Measurements from ENCODE around the gene APOLD1.
A peak's percentile ranks its signal among the peaks of the same experiment; 100 is the strongest.
"Not testable (repeated sequence)": the region's sequence is repeated elsewhere in the genome, so short reads cannot be mapped to it uniquely, and the experiment has no call there.

The APOLD1 gene

GRCh38 chr12:12786706-12787601 lies 1.5 kb downstream of the APOLD1 start:
- peak; percentile 74 for DNase-seq

- no peak for DNase-seq
These were observed 2.7 kb downstream of the APOLD1 start for GRCh38 chr12:12788131-12788530.

- DNase-seq = peak; percentile 69
These were observed 3.4 kb downstream of the APOLD1 start for GRCh38 chr12:12788675-12789368.

GRCh38 chr12:12790956-12791355 lies 5.5 kb downstream of the APOLD1 start:
- DNase-seq = no peak

- DNase-seq = peak; percentile 7
These were observed 6.4 kb downstream of the APOLD1 start for GRCh38 chr12:12791756-12792369.

- no peak for DNase-seq
These were observed 7.0 kb downstream of the APOLD1 start for GRCh38 chr12:12792421-12792820.

GRCh38 chr12:12794686-12795085 lies 9.2 kb downstream of the APOLD1 start:
- DNase-seq = no peak

- no peak for DNase-seq
These were observed 10.7 kb downstream of the APOLD1 start for GRCh38 chr12:12796171-12796570.

GRCh38 chr12:12796928-12797793 lies 11.7 kb downstream of the APOLD1 start:
- DNase-seq = no peak

GRCh38 chr12:12797794-12798152 lies 12.3 kb downstream of the APOLD1 start:
- DNase-seq = no peak

GRCh38 chr12:12798480-12798879 lies 13.0 kb downstream of the APOLD1 start:
- no peak for DNase-seq

GRCh38 chr12:12799163-12799920 lies 13.9 kb downstream of the APOLD1 start:
- no peak for DNase-seq

GRCh38 chr12:12800406-12801180 lies 15.1 kb downstream of the APOLD1 start:
- no peak for DNase-seq

- DNase-seq = not testable (repeated sequence)
These were observed 16.2 kb downstream of the APOLD1 start for GRCh38 chr12:12801656-12802055.

- DNase-seq = peak; percentile 2
These were observed 17.7 kb downstream of the APOLD1 start for GRCh38 chr12:12803186-12803585.

GRCh38 chr12:12804011-12804410 lies 18.6 kb downstream of the APOLD1 start:
- DNase-seq = no peak

GRCh38 chr12:12804432-12804886 lies 19.0 kb downstream of the APOLD1 start:
- no peak for DNase-seq

GRCh38 chr12:12806784-12807516 lies 21.5 kb downstream of the APOLD1 start:
- no peak for DNase-seq

- DNase-seq = not testable (repeated sequence)
These were observed 22.1 kb downstream of the APOLD1 start for GRCh38 chr12:12807517-12807903.

GRCh38 chr12:12807970-12808702 lies 22.7 kb downstream of the APOLD1 start:
- no peak for DNase-seq

Data from NCI-H1092 (cell line).